ENCODE measurements around the gene IL12A.
A peak's percentile ranks its signal among the peaks of the same experiment; 100 is the strongest.

The IL12A gene

GRCh38 chr3:159989973-159990846, 1.6 kb downstream of the IL12A start:
- no peak for DNase-seq

GRCh38 chr3:159991591-159991990, 3.0 kb downstream of the IL12A start:
- DNase-seq, result no peak

- no peak for DNase-seq
Observed at GRCh38 chr3:159992589-159992988, 4.0 kb downstream of the IL12A start.

- DNase-seq, result no peak
Observed at GRCh38 chr3:159994182-159994581, 5.5 kb downstream of the IL12A start.

GRCh38 chr3:159995091-159995490, 6.5 kb downstream of the IL12A start:
- no peak for DNase-seq

DNA sequence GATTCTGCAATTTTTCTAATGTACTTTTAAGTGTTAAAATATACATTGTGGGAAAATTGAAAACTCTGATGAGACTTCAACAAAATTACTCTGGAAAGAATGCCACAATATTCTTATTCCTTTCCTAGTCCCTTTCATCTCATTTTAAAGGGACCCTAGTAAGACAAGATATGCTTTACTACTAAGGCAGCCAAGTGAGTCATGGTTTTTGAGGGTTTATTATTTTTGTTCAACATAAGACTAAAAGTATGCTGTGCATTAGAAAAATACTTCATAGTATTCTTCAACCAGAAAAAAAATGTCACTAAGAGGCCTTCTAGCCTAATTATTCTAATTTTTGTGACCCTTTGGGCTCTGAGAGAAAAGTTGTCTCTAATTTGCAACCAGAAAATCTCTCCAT, 7.4 kb downstream of the IL12A start:
- no peak for DNase-seq

DNA sequence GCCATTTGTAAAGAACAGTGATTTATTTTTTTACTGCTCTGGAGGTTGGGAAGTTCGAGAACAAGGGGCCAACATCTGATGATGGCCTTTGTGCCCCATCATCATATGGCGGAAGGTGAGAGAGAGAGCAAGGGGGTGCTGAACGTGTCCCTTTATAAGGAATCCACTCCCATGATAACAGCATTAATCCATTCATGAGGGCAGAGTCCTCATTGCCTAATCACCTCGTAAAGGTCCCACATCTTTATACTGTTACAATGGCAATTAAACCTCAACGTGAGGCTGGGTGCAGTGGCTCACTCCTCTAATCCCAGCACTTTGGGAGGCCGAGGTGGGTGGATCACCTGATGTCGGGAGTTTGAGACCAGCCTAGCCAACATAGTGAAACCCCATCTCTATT, 8.3 kb downstream of the IL12A start:
- no peak for DNase-seq

DNA sequence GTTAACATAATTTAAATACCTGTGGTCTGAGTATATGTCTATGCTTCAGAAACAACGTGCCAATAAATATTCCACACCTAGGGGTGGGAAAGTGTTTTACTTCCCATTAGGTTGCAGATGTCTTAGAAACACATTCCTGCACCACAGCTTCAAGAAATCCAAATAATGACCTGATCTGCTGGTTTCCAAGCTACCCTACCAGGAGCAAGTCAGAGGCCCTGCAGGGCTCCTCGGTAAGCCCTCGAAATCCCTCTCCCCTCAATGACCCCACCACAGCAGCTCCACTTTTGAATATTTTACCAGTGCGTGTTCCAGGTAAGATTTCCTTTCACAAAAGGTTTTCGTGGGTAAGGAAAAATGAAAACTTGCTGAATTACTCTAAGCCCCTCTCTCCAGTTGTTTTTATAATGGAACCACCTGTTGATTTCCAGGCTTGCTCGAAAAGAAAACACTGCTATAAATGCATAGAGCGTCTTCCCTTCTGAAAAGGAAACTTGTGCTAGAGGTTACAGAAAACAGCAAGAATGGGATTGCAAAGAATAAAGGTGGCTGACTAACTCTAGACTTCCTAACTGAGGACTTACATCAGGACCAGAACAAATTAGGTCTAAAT, 12.6 kb downstream of the IL12A start:
- no peak for DNase-seq

- no peak for DNase-seq
Observed at GRCh38 chr3:160001850-160002623, 13.4 kb downstream of the IL12A start.

DNA sequence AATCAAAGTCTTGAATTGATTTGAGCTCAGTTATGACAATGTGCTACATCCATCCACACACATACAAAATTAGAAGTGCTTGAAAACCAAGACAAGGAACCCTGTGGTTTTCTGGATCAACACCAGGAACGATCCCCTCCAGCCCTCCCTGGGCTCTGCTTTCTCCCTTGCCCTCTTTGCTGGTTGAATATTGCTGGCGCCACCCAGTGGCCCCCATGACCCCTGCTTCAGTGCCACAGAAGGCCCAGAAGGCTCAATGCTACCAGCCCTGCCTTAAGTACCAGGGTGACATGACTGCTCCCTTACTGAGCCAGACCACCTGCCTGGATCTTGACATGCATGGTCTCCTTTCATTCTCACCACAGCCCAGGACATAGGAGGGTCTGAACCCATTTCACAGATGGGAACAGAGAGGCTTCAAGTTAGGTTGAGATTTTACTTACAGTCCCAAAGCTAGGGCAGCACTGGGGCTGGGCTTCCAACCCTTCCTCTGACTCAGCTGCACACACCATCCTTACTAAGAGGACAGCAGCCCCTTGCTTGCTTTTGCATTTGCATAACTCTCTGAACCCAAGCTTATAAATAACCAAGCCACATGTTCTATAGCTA, 15.0 kb downstream of the IL12A start:
- DNase-seq, result no peak

DNA sequence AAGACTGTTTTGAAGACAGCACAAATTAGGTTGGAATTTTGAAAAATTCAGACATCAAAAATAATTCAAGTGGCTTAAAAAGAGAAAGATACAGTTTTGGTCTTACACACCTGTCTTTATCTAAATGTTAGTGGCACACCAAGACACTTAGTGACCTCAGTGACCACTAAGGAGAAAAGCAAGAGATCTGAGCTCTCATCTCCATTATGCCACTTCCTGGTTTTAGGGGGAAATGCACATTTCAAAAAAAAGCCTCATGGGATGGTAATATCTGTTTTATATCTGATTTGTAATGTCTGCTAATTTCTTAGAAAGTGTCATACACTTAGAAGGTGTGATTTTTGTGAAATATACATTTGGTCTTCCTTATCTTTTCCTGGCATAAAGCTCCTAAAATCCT, 16.4 kb downstream of the IL12A start:
- no peak for DNase-seq

DNA sequence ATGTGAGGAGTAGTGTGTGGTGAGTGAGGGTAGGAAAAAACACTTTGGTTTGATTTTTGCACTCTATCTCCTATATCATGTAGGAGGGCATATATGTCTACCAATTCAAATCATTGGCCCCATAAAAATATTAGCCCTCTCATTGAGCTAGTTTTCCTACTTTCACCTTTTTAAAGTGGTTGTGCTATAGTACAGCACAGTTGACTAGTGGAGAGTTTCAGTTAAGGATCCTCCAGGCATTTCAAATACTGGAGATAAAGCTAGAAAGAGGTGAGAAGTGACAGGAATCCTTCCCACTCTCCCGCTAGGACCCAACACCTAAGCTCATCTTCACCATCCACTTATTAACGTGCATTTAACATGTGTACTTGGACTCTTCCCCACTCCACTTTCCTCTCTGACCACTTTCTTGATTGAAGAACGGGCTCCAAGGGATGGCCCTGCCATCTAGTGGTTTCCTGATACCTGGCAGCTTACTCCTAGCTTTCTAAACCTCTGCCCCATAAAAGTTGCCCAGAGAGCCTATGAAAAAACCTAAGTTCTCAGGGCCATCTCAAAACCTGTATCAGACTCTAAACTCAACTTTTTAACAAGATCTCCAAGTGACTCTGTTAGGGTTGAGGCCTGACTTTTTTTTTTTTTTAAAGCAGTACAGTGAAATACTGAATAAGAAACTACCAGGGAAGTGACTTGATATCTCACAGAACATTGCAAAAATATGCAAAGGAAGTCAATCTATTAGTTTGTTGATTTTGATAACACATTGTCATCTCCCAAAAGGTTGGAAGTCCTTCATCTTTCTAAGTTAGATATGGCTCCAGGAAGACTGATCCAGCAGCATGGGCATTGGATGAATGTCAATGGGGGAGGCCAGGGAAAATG, 17.9 kb downstream of the IL12A start:
- peak; percentile 43 for DNase-seq

- DNase-seq, result no peak
Observed at GRCh38 chr3:160008961-160009360, 20.3 kb downstream of the IL12A start.

DNA sequence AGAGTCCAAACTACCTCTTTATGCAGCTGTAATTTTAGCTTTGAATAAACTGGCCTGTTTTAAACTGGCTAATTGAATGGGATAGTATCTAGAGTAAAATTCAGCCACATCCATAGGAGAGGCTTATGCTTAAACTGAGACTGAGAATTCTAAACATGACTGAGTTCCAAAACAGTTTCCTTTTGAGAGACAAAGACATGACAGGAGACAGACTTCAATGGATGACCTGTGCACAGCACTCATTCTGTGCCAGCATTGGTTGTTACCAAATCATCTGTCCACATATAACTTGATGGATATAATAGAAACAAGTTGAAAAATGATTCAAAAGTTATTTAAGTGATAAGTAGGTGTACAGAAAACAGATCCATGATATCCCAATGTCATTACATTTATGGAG, 20.9 kb downstream of the IL12A start:
- DNase-seq, result no peak

- DNase-seq, result no peak
Observed at GRCh38 chr3:160010578-160010977, 21.9 kb downstream of the IL12A start.

GRCh38 chr3:160012108-160012507, 23.5 kb downstream of the IL12A start:
- no peak for DNase-seq

- DNase-seq, result no peak
Observed at GRCh38 chr3:160016972-160017371, 28.3 kb downstream of the IL12A start.

- no peak for DNase-seq
Observed at GRCh38 chr3:160018959-160019358, 30.3 kb downstream of the IL12A start.

GRCh38 chr3:160020057-160020711, 31.5 kb downstream of the IL12A start:
- no peak for DNase-seq

GRCh38 chr3:160022068-160022467, 33.4 kb downstream of the IL12A start:
- no peak for DNase-seq

DNA sequence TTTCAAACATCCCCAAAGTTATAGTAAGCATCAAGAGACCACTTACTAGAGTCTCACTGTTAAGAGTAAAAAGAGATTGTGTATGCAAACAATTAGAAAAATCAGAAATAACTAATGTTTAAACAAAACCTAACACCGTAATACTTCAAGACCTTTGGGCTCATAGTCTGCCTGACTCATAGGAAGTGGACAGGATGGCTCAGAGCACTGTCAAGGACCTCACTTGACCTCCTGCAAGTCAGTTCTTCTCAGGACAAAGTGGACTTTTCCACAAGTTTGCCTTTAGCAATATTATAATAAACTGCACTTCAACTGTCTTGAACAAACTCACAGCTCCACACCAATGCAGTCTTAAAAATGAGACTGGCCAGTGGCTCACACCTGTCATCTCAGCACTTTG, 34.8 kb downstream of the IL12A start:
- DNase-seq, result no peak

All from right kidney (tissue), 1 donor.